ENCODE results near the gene EMP3.

The EMP3 gene

GRCh38 chr19:48325265-48325910, at the start of gene EMP3:
Gene EMP3, plus strand, starts transcription at chr19:48325552. Its CDS starts 1,293 bp downstream, at chr19:48326845.
- Mint-ChIP-seq H3K27me3 (ENCODE audit: low read depth, poor library complexity) (no peaks in the 10 kb centered on the region), H3K27ac (peak within 1 kb of the TSS; percentile 93), H3K36me3 (ENCODE audit: low read depth) (peaks cover 13% of the 10 kb centered on the region), H3K4me1 (peaks cover 74% of the 10 kb centered on the region), H3K4me3 (peak within 1 kb of the TSS; percentile 81), H3K9me3 (peaks cover 20% of the 10 kb centered on the region)
- no peak for TF ChIP-seq CTCF (IDR thresholded peaks at IDR 0.05)
- peak; percentile 75 for DNase-seq

- TF ChIP-seq CTCF (IDR thresholded peaks at IDR 0.05) = no peak
- H3K27me3 Mint-ChIP-seq (ENCODE audit: low read depth, poor library complexity) = peaks cover 3% of the 10 kb centered on the region
- H3K9me3 Mint-ChIP-seq = peaks cover 15% of the 10 kb centered on the region
- no peak for DNase-seq
- peak overlapping the region; percentile 22 for H3K27ac Mint-ChIP-seq
- H3K36me3 Mint-ChIP-seq (ENCODE audit: low read depth) = peaks cover 68% of the 10 kb centered on the region
- no peak overlapping the region for H3K4me3 Mint-ChIP-seq
- peaks cover 4% of the 10 kb centered on the region for H3K4me1 Mint-ChIP-seq
Observed at GRCh38 chr19:48279747-48280146, 45.6 kb upstream of the EMP3 start.

- Mint-ChIP-seq H3K27ac (peak overlapping the region; percentile 64), H3K4me3 (no peak overlapping the region)
Observed at GRCh38 chr19:48283908-48284307, 41.4 kb upstream of the EMP3 start.

GRCh38 chr19:48284896-48285295, 40.5 kb upstream of the EMP3 start:
- TF ChIP-seq CTCF (IDR thresholded peaks at IDR 0.05) = no peak
- H3K36me3 Mint-ChIP-seq (ENCODE audit: low read depth) = peaks cover 86% of the 10 kb centered on the region
- peaks cover 16% of the 10 kb centered on the region for H3K4me1 Mint-ChIP-seq
- no peak for DNase-seq
- H3K9me3 Mint-ChIP-seq = peaks cover 37% of the 10 kb centered on the region
- peak overlapping the region; percentile 31 for H3K4me3 Mint-ChIP-seq
- peaks cover 10% of the 10 kb centered on the region for H3K27me3 Mint-ChIP-seq (ENCODE audit: low read depth, poor library complexity)
- H3K27ac Mint-ChIP-seq = peak overlapping the region; percentile 18

More at GRCh38 chr19:48283908-48284307, 41.4 kb upstream of the EMP3 start:
- Mint-ChIP-seq H3K4me1 (peaks cover 16% of the 10 kb centered on the region), H3K27me3 (ENCODE audit: low read depth, poor library complexity) (peaks cover 8% of the 10 kb centered on the region), H3K36me3 (ENCODE audit: low read depth) (peaks cover 83% of the 10 kb centered on the region), H3K9me3 (peaks cover 37% of the 10 kb centered on the region)
- TF ChIP-seq CTCF (IDR thresholded peaks at IDR 0.05) = no peak
- DNase-seq = no peak

- Mint-ChIP-seq H3K4me1 (peaks cover 28% of the 10 kb centered on the region), H3K36me3 (ENCODE audit: low read depth) (peaks cover 62% of the 10 kb centered on the region), H3K4me3 (no peak overlapping the region)
Observed at GRCh38 chr19:48287748-48288147, 37.6 kb upstream of the EMP3 start.

More at GRCh38 chr19:48287748-48288147, 37.6 kb upstream of the EMP3 start:
- Mint-ChIP-seq H3K9me3 (peaks cover 37% of the 10 kb centered on the region), H3K27ac (no peak overlapping the region), H3K27me3 (ENCODE audit: low read depth, poor library complexity) (peaks cover 18% of the 10 kb centered on the region)
- TF ChIP-seq CTCF (IDR thresholded peaks at IDR 0.05) = no peak
- no peak for DNase-seq

Measured in nephron progenitor cell (in vitro differentiated cells).